Gastroesophageal sphincter (tissue), 3 donors: ENCODE measurements around the gene GABRG3.

Source experiments
- POLR2AphosphoS5 ChIP-seq: sonication (generic); formaldehyde crosslinking; IDR thresholded peaks from one replicate; pipeline ENCODE4 v1.6.1; 2017; ENCODE audit warnings: antibody characterized with exemption
- TF ChIP-seq, protein P1 (sequence below), 4 experiments: fragments of 200-600 bp in 2 of 4; fragments of 450-650 bp in 2 of 4; sonication (generic) in 1 of 4; IDR thresholded peaks; one replicate each; pipeline ENCODE4 v1.5.1; 2017 to 2019; ENCODE audit warnings: antibody characterized with exemption in 4 of 4, mild to moderate bottlenecking in 2 of 4, moderate library complexity in 2 of 4

DNA sequence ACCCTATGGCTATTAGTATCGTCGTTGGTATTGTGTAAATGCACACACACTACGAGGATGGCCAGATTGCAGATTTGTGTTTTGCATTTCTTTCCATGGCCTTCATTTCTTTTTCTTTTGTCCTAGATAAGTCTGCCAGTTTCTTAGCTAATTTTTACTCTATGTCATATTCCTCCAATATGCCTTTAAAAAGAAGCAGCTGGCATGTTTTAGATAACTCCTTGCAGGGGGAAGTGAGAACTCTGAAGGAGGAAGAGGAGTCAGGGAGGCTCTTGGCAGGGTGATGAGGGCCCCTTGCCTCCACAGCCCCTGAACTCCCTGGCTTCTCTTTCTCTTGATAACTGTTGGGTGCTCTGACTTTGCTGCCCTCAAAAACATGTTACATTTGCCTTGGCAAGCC, 244.0 kb downstream of the GABRG3 start:
- TF ChIP-seq, protein P1, sequence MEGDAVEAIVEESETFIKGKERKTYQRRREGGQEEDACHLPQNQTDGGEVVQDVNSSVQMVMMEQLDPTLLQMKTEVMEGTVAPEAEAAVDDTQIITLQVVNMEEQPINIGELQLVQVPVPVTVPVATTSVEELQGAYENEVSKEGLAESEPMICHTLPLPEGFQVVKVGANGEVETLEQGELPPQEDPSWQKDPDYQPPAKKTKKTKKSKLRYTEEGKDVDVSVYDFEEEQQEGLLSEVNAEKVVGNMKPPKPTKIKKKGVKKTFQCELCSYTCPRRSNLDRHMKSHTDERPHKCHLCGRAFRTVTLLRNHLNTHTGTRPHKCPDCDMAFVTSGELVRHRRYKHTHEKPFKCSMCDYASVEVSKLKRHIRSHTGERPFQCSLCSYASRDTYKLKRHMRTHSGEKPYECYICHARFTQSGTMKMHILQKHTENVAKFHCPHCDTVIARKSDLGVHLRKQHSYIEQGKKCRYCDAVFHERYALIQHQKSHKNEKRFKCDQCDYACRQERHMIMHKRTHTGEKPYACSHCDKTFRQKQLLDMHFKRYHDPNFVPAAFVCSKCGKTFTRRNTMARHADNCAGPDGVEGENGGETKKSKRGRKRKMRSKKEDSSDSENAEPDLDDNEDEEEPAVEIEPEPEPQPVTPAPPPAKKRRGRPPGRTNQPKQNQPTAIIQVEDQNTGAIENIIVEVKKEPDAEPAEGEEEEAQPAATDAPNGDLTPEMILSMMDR (IDR thresholded peaks at IDR 0.05): no peak
- TF ChIP-seq POLR2AphosphoS5: no peak
